HFFc6 (cell line): ENCODE data around the gene PLPP1. TPM values are rescaled to one million over a fixed set of nuclear protein-coding genes. Genes with fewer than 3 reads are reported as not detected.

ENCODE experiments used
- DNase-seq: peaks from one replicate; pipeline ENCODE4 v3.0.0-alpha.2; 2018
- H3K27ac Mint-ChIP-seq: 2 replicates; pipeline ENCODE4 v1.8.0; 2020; ENCODE audit warnings: mild to moderate bottlenecking, mixed read lengths
- H3K27me3 Mint-ChIP-seq: 2 replicates; pipeline ENCODE4 v1.8.0; 2021; ENCODE audit warnings: mild to moderate bottlenecking, moderate library complexity, mixed read lengths; ENCODE audit not compliant: insufficient read depth
- H3K36me3 Mint-ChIP-seq: 2 replicates; pipeline ENCODE4 v1.8.0; 2021; ENCODE audit warnings: low read depth, mixed read lengths
- H3K4me1 Mint-ChIP-seq: 2 replicates; pipeline ENCODE4 v1.8.0; 2020; ENCODE audit warnings: low read depth, mixed read lengths
- H3K4me3 Mint-ChIP-seq: 2 replicates; pipeline ENCODE4 v1.8.0; 2020; ENCODE audit warnings: mild to moderate bottlenecking, moderate library complexity, mixed read lengths
- H3K9me3 Mint-ChIP-seq: 2 replicates; pipeline ENCODE4 v1.8.0; 2020; ENCODE audit warnings: mild to moderate bottlenecking, mixed read lengths
- total RNA-seq, 6 experiments: library from RNA; stranded (reverse); fragmentation: NEBNext Ultra II Directional; extraction: Animal tissue kit (Norgen Biotek cat#: 25700); gene quantifications; 2 replicates in 1 of 6; 3 replicates in 5 of 6; pipeline ENCODE4 v1.2.3, GENCODE V29; 2021
- TF ChIP-seq, protein P1 (sequence below): fragments of 200-600 bp; sonication (generic); IDR thresholded peaks from 2 replicates; pipeline ENCODE4 v1.5.0; 2021; ENCODE audit warnings: antibody characterized with exemption, mild to moderate bottlenecking

The PLPP1 gene
- total RNA-seq, 6 experiments from 2014 or later: 20.4 to 28.0 (median 23.3) TPM

DNA sequence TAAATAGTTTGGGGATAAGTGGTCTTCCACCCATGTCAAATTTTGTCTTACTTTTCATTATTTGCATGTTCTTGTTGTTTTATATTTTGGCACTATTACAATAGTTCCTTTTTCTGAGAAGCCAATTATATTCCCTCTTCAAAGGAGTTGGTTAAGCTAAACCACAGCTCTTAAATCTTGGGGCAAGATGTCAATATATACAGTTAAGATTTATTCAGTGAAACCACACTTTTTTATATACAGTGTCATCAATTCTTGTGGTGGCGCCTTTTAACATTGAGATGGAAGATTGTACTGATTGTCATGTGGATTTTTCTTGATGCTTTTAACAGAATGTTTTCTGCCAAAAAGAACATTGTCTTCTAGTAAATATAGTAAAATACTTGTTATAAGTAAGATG is 122.9 kb downstream of the PLPP1 start:
- Mint-ChIP-seq H3K9me3 (no peaks in the 10 kb centered on the region), H3K27ac (no peak overlapping the region), H3K4me3 (no peak overlapping the region), H3K27me3 (no peaks in the 10 kb centered on the region), H3K36me3 (no peaks in the 10 kb centered on the region; the same call in none of the 2 replicates), H3K4me1 (peaks cover 43% of the 10 kb centered on the region)
- TF ChIP-seq, protein P1, sequence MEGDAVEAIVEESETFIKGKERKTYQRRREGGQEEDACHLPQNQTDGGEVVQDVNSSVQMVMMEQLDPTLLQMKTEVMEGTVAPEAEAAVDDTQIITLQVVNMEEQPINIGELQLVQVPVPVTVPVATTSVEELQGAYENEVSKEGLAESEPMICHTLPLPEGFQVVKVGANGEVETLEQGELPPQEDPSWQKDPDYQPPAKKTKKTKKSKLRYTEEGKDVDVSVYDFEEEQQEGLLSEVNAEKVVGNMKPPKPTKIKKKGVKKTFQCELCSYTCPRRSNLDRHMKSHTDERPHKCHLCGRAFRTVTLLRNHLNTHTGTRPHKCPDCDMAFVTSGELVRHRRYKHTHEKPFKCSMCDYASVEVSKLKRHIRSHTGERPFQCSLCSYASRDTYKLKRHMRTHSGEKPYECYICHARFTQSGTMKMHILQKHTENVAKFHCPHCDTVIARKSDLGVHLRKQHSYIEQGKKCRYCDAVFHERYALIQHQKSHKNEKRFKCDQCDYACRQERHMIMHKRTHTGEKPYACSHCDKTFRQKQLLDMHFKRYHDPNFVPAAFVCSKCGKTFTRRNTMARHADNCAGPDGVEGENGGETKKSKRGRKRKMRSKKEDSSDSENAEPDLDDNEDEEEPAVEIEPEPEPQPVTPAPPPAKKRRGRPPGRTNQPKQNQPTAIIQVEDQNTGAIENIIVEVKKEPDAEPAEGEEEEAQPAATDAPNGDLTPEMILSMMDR: no peak
- no peak for DNase-seq

DNA sequence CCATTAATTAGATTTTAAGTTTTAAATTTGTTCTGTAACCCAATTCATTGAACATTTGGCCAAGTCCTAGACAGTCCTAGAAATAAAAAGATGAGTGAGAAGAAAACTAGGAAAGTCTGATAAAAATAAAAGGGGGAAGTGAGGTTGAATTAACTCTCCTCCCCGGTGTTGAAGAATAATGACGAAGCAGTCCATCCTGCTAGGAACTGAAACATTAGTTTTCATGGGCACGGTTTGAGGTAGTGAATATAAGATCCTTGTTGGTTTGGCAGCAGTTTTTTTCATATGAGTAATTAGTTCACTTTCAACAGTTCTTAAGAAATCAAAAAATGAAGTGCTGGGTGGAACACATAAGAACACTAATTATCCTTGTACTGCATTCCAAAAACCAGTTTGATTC is 123.9 kb downstream of the PLPP1 start:
- DNase-seq: no peak
- H3K9me3 Mint-ChIP-seq: no peaks in the 10 kb centered on the region
- no peaks in the 10 kb centered on the region for H3K27me3 Mint-ChIP-seq
- TF ChIP-seq, protein P1: no peak
- no peak overlapping the region for H3K4me3 Mint-ChIP-seq
- H3K36me3 Mint-ChIP-seq: no peaks in the 10 kb centered on the region; the same call in none of the 2 replicates
- H3K4me1 Mint-ChIP-seq: peaks cover 33% of the 10 kb centered on the region
- no peak overlapping the region for H3K27ac Mint-ChIP-seq

DNA sequence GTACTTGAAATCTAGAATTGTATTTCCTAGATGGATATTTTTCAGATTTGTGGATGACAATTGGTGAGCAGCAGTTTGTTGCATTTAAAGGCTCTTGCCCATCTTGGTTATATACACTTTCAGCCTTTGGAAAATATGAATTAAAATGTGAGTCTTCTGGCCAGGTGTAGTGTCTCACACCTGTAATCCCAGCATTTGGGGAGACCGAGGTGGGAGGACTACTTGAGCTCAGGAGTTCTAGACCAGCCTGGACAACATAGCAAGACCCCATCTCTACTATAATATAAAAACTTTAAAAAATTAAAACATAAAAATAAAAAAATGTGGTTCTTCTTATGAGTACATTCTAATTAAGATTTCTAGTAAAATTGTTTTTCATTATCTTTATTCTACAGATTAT is 125.0 kb downstream of the PLPP1 start:
- Mint-ChIP-seq H3K9me3 (no peaks in the 10 kb centered on the region), H3K27ac (no peak overlapping the region)
- DNase-seq: no peak

DNA sequence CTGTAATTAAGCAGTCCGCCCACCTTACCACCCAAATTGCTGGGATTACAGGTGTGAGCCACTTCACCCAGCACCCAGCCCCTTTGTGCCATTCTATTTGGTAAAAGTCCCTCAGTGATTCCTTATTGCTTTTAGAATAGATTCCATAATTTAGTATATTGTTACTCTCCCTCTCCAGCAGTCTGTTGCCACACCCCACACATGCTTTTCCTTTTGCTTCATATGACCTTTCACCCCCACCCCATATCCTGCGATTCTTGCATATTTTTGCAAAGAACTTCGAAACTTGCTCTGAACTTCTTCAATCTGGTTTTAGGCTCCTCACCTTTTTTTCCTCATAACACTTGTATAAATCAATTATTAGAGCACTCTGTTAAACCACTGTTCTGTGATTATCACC is 126.8 kb downstream of the PLPP1 start:
- no peaks in the 10 kb centered on the region for H3K27me3 Mint-ChIP-seq
- DNase-seq: no peak
- peak overlapping the region; percentile 4; the same call in 1 of the 2 replicates for H3K4me3 Mint-ChIP-seq
- peaks cover 17% of the 10 kb centered on the region for H3K4me1 Mint-ChIP-seq
- no peaks in the 10 kb centered on the region; the same call in none of the 2 replicates for H3K36me3 Mint-ChIP-seq
- no peaks in the 10 kb centered on the region for H3K9me3 Mint-ChIP-seq
- TF ChIP-seq, protein P1: no peak
- H3K27ac Mint-ChIP-seq: no peak overlapping the region

More for the DNA sequence above, 125.0 kb downstream of the PLPP1 start:
- H3K36me3 Mint-ChIP-seq: no peaks in the 10 kb centered on the region; the same call in none of the 2 replicates
- no peaks in the 10 kb centered on the region for H3K27me3 Mint-ChIP-seq
- peaks cover 22% of the 10 kb centered on the region for H3K4me1 Mint-ChIP-seq
- TF ChIP-seq, protein P1: no peak
- no peak overlapping the region for H3K4me3 Mint-ChIP-seq

DNA sequence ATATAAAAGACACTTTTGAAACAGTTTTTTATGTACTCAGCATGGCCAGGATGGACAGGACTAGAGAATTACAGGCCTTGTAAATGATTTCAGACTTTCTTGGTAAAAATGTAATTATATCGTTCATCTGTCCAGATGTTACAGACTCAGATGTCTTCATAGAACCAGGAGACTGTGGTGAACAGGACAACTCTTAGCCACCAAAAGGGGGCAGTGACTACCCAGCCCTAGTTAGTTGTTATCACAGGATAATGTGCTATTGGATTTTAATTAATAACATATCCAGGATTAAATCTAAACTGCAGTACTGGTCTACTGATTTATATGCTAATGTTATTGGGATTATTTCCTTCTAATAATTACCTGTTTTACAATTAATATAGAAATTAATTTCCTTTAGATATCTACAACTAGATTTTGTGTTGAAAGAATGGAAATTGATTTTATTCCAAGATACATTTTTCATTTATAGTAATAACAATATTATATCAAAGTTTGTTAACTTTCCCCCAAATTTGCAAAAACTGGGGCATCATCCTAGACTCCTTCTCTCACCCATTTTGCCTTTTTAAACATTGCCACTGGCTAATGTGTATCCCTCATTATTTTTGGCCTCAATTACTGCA is 127.6 kb downstream of the PLPP1 start:
- TF ChIP-seq, protein P1: peak; percentile 83
- Mint-ChIP-seq H3K27ac (peak overlapping the region; percentile 34; the same call in 1 of the 2 replicates), H3K4me3 (no peak overlapping the region), H3K36me3 (no peaks in the 10 kb centered on the region; the same call in none of the 2 replicates), H3K27me3 (no peaks in the 10 kb centered on the region), H3K4me1 (peaks cover 17% of the 10 kb centered on the region), H3K9me3 (no peaks in the 10 kb centered on the region)
- DNase-seq: peak; percentile 46
